Skeletal muscle tissue (tissue), 4 donors: ENCODE results near the gene SLC35G3. TPM values are rescaled to one million over a fixed set of nuclear protein-coding genes. Genes with fewer than 3 reads are reported as not detected.
A peak's percentile ranks its signal among the peaks of the same experiment; 100 is the strongest.
"Not testable (repeated sequence)": the region's sequence is repeated elsewhere in the genome, so short reads cannot be mapped to it uniquely, and the experiment has no call there.

Experiments
- H3K27ac ChIP-seq: one replicate; pipeline ENCODE4 v1.7.0; 2013; ENCODE audit warnings: mild to moderate bottlenecking, low read depth, low read length, inconsistent platforms
- H3K27me3 ChIP-seq, 3 donors: one replicate each; pipeline ENCODE4 v1.7.0; 2013; ENCODE audit warnings: low read length in 3 of 3; ENCODE audit not compliant: control insufficient read depth in 3 of 3, insufficient read depth in 3 of 3
- H3K36me3 ChIP-seq, 3 donors: one replicate each; pipeline ENCODE4 v1.7.0; 2013; ENCODE audit warnings: low read length in 3 of 3; ENCODE audit not compliant: control insufficient read depth in 3 of 3, insufficient read depth in 3 of 3
- H3K4me1 ChIP-seq, 3 donors: one replicate each; pipeline ENCODE4 v1.7.0; 2013; ENCODE audit warnings: low read length in 3 of 3, mild to moderate bottlenecking in 3 of 3; ENCODE audit not compliant: control insufficient read depth in 3 of 3, insufficient read depth in 3 of 3
- H3K4me3 ChIP-seq, 3 donors: one replicate each; pipeline ENCODE4 v1.7.0; 2013; ENCODE audit warnings: low read length in 3 of 3
- H3K9ac ChIP-seq, 3 donors: one replicate each; pipeline ENCODE4 v1.7.0; 2013; ENCODE audit warnings: low read length in 3 of 3, mild to moderate bottlenecking in 3 of 3, moderate library complexity in 2 of 3, low read depth in 1 of 3
- H3K9me3 ChIP-seq, 3 donors: one replicate each; pipeline ENCODE4 v1.7.0; 2013; ENCODE audit warnings: low read length in 3 of 3; ENCODE audit not compliant: control insufficient read depth in 3 of 3
- total RNA-seq: library from RNA; depleted of rRNA; stranded (reverse); fragments of >200 nt; gene quantifications from one replicate; pipeline ENCODE4 v1.2.3, GENCODE V29; 2014
- donor health status: Osteomylitis.

The SLC35G3 gene
- total RNA-seq, 1 donor from 2014 or later: not detected

DNA sequence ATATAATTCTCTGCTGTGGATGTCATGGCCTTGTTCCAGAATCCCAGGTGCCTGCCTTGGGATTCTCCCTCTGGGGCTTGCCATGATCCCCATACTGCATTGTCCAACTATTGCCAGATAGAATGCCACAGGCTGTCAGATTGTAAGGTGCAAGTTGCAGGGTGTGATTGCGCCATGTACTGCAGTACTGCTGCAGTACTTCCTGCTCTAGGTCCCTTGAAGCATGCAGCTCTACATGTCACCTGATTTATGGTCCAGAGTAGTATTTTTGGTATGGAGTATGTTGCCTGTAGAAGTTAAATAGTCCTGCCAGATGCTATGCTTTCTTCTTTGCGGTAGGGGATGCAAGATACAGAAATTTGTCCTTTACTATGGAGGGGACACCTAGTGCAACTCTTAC, 41.7 kb upstream of the SLC35G3 start:
- no peak overlapping the region for H3K27ac ChIP-seq
- H3K27me3 ChIP-seq: no peaks in the 10 kb centered on the region
- H3K36me3 ChIP-seq: no peaks in the 10 kb centered on the region
- no peak overlapping the region for H3K4me3 ChIP-seq
- H3K9me3 ChIP-seq: no peaks in the 10 kb centered on the region
- no peak overlapping the region for H3K9ac ChIP-seq
- peaks cover 0 to 8% (median 0%) of the 10 kb centered on the region in 3 donors for H3K4me1 ChIP-seq

- H3K4me3 ChIP-seq: no peak overlapping the region
- H3K4me1 ChIP-seq: peaks cover 0 to 4% (median 0%) of the 10 kb centered on the region in 3 donors
- no peak overlapping the region for H3K9ac ChIP-seq
- H3K36me3 ChIP-seq: no peaks in the 10 kb centered on the region
- no peaks in the 10 kb centered on the region for H3K9me3 ChIP-seq
- no peak overlapping the region for H3K27ac ChIP-seq
- no peaks in the 10 kb centered on the region for H3K27me3 ChIP-seq
Measured at GRCh38 chr17:35235289-35235688, 41.1 kb upstream of the SLC35G3 start.

DNA sequence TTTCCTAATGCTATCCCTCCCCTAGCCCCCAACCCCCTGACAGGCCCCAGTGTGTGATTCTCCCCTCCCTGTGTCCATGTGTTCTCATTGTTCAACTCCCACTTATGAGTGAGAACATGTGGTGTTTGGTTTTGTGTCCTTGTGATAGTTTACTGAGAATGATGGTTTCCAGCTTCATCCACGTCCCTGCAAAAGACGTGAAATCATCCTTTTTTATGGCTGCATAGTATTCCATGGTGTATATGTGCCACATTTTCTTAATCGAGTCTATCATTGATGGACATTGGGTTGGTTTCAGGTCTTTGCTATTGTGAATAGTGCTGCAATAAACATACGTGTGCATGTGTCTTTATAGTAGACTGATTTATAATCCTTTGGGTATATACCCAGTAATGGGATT, 40.1 kb upstream of the SLC35G3 start:
- H3K36me3 ChIP-seq, H3K9ac ChIP-seq, H3K9me3 ChIP-seq, H3K27ac ChIP-seq, H3K27me3 ChIP-seq, H3K4me3 ChIP-seq, H3K4me1 ChIP-seq: not testable (repeated sequence)

DNA sequence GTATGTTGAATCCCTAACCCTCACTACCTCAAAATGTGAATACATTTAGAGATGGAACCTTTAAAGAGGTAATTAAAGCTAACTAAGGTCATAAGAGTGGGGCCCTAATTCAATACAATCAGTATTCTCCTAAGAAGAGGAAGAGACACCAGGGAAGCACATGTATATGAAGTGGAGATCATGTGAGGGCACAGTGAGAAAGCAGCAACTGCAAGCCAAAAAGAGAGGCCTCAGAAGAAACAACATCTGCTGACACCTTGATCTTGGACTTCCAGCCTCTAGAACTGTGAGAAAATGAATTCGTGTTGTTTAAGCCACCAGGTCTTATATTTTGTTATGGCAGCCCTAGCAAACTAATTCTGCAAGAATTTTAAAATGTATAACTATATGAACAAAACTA, 35.4 kb upstream of the SLC35G3 start:
- Histone ChIP-seq H3K27ac (no peak overlapping the region), H3K9me3 (no peaks in the 10 kb centered on the region), H3K27me3 (no peaks in the 10 kb centered on the region), H3K4me3 (no peak overlapping the region), H3K36me3 (no peaks in the 10 kb centered on the region), H3K9ac (no peak overlapping the region), H3K4me1 (no peaks in the 10 kb centered on the region)

- no peaks in the 10 kb centered on the region for H3K9me3 ChIP-seq
- H3K27me3 ChIP-seq: no peaks in the 10 kb centered on the region
- no peak overlapping the region for H3K27ac ChIP-seq
- no peaks in the 10 kb centered on the region for H3K4me1 ChIP-seq
- no peak overlapping the region for H3K4me3 ChIP-seq
- no peaks in the 10 kb centered on the region for H3K36me3 ChIP-seq
- H3K9ac ChIP-seq: no peak overlapping the region
Measured at GRCh38 chr17:35227546-35227945, 33.4 kb upstream of the SLC35G3 start.

- H3K27ac ChIP-seq: no peak overlapping the region
- H3K9me3 ChIP-seq: no peaks in the 10 kb centered on the region
- no peak overlapping the region for H3K9ac ChIP-seq
- no peaks in the 10 kb centered on the region for H3K36me3 ChIP-seq
- no peak overlapping the region for H3K4me3 ChIP-seq
- H3K4me1 ChIP-seq: no peaks in the 10 kb centered on the region
- H3K27me3 ChIP-seq: no peaks in the 10 kb centered on the region
Measured at GRCh38 chr17:35224436-35224835, 30.2 kb upstream of the SLC35G3 start.

DNA sequence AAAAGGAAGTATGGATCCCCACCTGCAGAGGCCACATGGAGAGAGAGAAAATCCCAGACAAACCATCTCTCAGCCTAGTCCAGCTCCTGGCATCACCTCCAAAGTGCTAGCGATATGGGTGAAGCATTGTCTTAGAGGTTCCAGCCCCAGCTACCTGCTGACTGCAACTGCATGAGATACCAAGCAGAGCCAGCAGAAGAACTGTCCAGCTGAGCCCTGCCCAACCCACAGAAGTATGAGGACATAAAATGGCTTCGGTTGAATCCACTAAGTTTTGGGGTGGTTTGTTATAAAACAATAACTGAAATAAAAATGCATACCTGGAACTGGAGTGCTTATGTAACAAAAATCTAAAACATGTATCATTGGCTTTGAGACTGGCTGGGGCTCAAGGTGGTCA, 28.3 kb upstream of the SLC35G3 start:
- Histone ChIP-seq H3K27ac (no peak overlapping the region), H3K4me3 (no peak overlapping the region), H3K4me1 (no peaks in the 10 kb centered on the region), H3K36me3 (no peaks in the 10 kb centered on the region), H3K27me3 (no peaks in the 10 kb centered on the region), H3K9me3 (no peaks in the 10 kb centered on the region), H3K9ac (no peak overlapping the region)

- Histone ChIP-seq H3K4me3 (no peak overlapping the region), H3K4me1 (no peaks in the 10 kb centered on the region), H3K27me3 (peaks cover 0 to 2% (median 0%) of the 10 kb centered on the region in 3 donors), H3K9me3 (no peaks in the 10 kb centered on the region), H3K36me3 (no peaks in the 10 kb centered on the region), H3K9ac (no peak overlapping the region), H3K27ac (no peak overlapping the region)
Measured at GRCh38 chr17:35218915-35219314, 24.7 kb upstream of the SLC35G3 start.

DNA sequence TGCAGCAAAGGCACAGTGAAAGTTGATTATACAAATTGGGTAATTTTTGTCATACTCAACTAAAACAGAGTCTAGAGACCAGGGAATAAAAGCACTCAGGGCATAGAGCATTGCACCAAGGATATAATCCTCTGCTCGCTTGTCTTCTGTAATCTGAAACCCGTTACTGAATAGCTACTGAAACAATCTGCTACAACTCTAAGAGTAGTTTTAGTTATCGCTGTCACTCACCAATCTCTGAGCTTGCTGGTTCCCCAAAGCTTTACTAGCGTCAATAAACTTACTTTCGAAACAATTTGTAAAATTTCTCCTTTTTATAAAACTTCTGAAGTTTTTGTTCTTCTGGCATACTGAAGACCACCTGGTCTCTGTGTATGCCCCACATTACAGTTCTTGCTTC, 22.9 kb upstream of the SLC35G3 start:
- H3K27ac ChIP-seq: no peak overlapping the region
- no peaks in the 10 kb centered on the region for H3K36me3 ChIP-seq
- no peak overlapping the region for H3K9ac ChIP-seq
- H3K27me3 ChIP-seq: peaks cover 0 to 2% (median 0%) of the 10 kb centered on the region in 3 donors
- H3K4me1 ChIP-seq: no peaks in the 10 kb centered on the region
- no peak overlapping the region for H3K4me3 ChIP-seq
- H3K9me3 ChIP-seq: no peaks in the 10 kb centered on the region

DNA sequence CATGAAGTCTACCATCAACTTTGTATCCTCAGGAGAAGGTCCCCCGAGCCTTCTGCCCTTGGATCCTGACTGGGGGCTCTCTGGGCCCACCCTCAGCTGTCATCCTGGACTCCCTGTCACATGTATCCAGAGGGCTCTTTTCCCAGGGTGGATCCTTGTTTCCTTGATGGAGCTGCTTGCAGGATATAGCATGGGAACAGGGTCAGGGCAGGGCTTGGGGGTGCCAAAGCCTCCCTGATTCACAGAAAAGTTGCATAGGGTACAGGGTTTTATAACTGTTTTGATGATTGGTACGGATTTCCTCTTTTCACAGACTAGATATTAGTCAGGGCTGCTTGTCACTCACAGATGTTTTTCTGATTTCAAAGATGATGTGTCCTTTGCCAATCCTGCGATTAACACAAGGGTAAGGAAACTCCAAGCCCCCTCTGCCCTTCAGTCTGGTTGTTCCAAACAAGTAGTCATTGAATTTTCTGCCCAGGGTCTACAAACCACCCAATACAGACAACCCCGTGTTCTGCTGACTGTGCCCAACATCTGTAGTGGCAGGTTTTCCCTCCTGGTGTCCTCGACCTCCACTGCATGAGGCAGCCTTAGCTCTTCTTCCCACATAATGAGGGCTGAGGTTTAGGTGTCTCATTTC, 20.6 kb upstream of the SLC35G3 start:
- no peak overlapping the region for H3K4me3 ChIP-seq
- H3K9me3 ChIP-seq: no peaks in the 10 kb centered on the region
- H3K4me1 ChIP-seq: no peaks in the 10 kb centered on the region
- H3K27me3 ChIP-seq: peaks cover 0 to 2% (median 0%) of the 10 kb centered on the region in 3 donors
- H3K36me3 ChIP-seq: no peaks in the 10 kb centered on the region
- no peak overlapping the region for H3K9ac ChIP-seq
- peak overlapping the region; percentile 62 for H3K27ac ChIP-seq
